GM12892 (cell line): ENCODE data around the gene GAS7.

Source experiments
- POLR2A ChIP-seq: IDR thresholded peaks from 2 replicates; pipeline ENCODE4 v1.6.1; 2011; ENCODE audit warnings: low read depth, low read length, control low read depth
- POLR2AphosphoS5 ChIP-seq: IDR thresholded peaks from 2 replicates; pipeline ENCODE4 v1.6.1; 2011; ENCODE audit warnings: low read depth, low read length, control low read depth
- TAF1 ChIP-seq: IDR thresholded peaks from 2 replicates; pipeline ENCODE4 v1.6.1; 2011; ENCODE audit warnings: low read depth, mild to moderate bottlenecking, control low read depth, low read length, borderline replicate concordance

DNA sequence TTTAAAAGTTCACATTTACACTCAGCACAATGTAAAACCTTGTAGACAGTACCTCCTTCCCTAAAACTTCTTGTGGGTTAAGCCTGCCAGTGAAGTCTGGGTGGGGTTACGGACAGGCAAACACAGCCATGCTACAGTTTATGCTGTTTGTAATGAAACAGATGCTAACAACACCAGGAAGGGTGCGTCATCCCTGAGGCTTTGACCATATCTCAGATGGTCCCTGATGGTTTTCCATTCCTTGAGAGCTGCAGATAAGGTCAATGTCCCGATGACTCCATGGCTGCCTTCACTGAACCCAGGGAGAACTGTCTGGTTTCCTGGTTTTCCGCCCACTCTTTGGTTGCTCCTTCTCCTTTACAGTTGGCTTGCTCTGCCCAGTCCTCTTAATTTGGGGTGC, 29.1 kb downstream of the GAS7 start:
- TF ChIP-seq POLR2A (no peak), TAF1 (no peak), POLR2AphosphoS5 (no peak)
